Effector memory CD8-positive, alpha-beta T cell (primary cell): ENCODE results near the gene KCNA10.

Experiments
- ATAC-seq: fragments of 150-1000 bp; cut with Tn5 transposase; replicated peaks from 2 replicates; pipeline ENCODE4 v1.10.0; 2021; ENCODE audit warnings: mild to moderate bottlenecking, moderate library complexity
- DNase-seq, 3 experiments: peaks; one replicate each; pipeline ENCODE4 v3.0.0; 2021
- H3K27ac Mint-ChIP-seq, 2 donors: one replicate each; pipeline ENCODE4 v1.8.0; 2022; ENCODE audit warnings: mild to moderate bottlenecking in 2 of 2, mixed read lengths in 2 of 2, moderate library complexity in 2 of 2
- H3K27me3 Mint-ChIP-seq, 2 donors: one replicate each; pipeline ENCODE4 v1.8.0; 2022; ENCODE audit warnings: mixed read lengths in 2 of 2
- H3K36me3 Mint-ChIP-seq: one replicate; pipeline ENCODE4 v1.8.0; 2022; ENCODE audit warnings: mild to moderate bottlenecking, moderate library complexity, mixed read lengths; ENCODE audit not compliant: insufficient read depth
- H3K4me1 Mint-ChIP-seq, 2 donors: one replicate each; pipeline ENCODE4 v1.8.0; 2022; ENCODE audit warnings: low read depth in 2 of 2, mixed read lengths in 2 of 2
- H3K4me3 Mint-ChIP-seq, 2 donors: one replicate each; pipeline ENCODE4 v1.8.0; 2022; ENCODE audit warnings: mild to moderate bottlenecking in 2 of 2, mixed read lengths in 2 of 2, moderate library complexity in 2 of 2
- H3K9me3 Mint-ChIP-seq, 2 donors: one replicate each; pipeline ENCODE4 v1.8.0; 2022; ENCODE audit warnings: mixed read lengths in 2 of 2
- total RNA-seq, 9 experiments: gene quantifications; one replicate each; lab custom pipeline; 2026; lab: John Stamatoyannopoulos, UW

The KCNA10 gene
- 0 reads per million in 9 experiments for total RNA-seq

DNA sequence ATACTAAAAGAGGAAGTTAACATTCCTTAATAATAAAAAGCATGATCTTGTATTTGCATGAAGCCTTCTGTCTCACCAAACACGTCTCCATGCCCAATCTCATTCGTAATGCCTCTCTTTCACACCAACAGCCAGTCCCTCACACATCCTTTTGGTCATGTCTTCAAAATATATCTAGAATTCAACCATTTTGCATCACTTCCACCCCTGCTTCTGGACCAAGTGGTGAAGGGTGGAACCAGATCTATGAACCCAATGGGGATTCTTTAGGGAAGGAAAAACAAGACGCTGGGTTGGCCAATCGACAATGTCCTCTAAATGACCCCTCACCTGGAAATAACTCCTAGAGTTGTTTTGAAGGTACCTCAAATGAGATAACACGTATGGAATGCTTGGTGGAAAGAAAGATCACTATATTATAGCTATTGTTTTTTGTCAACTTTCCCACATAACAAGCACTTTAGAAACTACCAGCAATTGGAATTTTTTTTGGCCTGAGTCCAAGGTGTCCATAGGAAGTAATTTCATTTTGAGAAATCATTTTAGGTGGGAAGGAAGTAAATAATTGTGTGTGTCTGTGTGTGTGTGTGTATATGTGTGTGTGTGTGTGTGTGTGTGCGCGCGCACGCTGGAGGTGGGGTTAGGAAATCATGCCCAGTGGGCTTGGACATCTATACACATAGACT is at the start of gene KCNA10:
TSS of gene KCNA10 (minus strand) at position 51 of the 686 bp plus-strand sequence. CDS start 388 bp downstream, outside the sequence.
- peaks cover 23 to 44% of the 10 kb centered on the region in 2 donors for H3K27me3 Mint-ChIP-seq
- H3K9me3 Mint-ChIP-seq: no peaks in the 10 kb centered on the region
- DNase-seq: no peak
- H3K36me3 Mint-ChIP-seq: no peaks in the 10 kb centered on the region
- no peak within 1 kb of the TSS for H3K27ac Mint-ChIP-seq
- H3K4me1 Mint-ChIP-seq: no peaks in the 10 kb centered on the region
- no peak within 1 kb of the TSS for H3K4me3 Mint-ChIP-seq
- ATAC-seq: no peak

DNA sequence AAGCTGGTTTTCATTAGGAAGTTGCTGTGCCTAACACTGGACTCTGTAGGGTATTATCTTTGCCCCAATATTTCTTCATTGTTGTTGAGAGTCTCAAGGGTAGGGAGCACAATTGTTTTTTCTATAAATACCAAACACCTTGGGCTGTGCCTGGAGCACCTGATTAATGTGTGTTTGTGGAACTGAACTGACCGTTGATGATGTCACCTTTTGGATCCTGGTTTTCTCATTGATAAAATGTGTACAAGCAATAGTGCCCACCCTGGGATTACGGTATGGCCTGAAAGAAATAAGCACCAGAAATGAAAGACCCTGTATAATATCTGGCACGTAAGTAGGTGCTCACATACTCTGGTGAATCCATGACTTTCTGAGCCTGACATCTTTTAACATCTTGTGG is 47.9 kb upstream of the KCNA10 start:
- H3K4me3 Mint-ChIP-seq: no peak overlapping the region
- H3K36me3 Mint-ChIP-seq: no peaks in the 10 kb centered on the region
- peaks cover 67 to 77% of the 10 kb centered on the region in 2 donors for H3K27me3 Mint-ChIP-seq
- no peak overlapping the region for H3K27ac Mint-ChIP-seq
- DNase-seq (no peak), ATAC-seq (no peak)
- no peaks in the 10 kb centered on the region for H3K9me3 Mint-ChIP-seq
- no peaks in the 10 kb centered on the region for H3K4me1 Mint-ChIP-seq

DNA sequence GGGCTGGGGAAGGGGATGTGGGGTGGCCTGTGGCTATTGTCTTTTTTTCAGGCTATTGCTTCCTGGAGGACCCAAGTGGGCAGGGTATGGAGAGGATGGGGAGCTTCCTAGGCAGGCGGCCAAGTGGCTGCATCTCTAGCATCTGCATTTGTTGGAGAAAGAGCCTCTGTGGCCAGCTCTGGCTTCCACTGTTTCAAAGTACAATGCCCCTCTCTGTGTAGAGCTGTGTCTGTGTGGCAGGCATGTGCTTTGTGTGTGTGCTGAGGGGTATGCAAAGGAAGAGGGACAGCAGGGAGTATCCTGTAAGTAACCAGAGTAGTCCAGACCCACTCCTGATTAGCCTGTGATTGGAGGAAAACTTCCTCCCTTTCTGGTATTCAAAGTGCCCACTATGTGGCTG is 46.6 kb upstream of the KCNA10 start:
- Mint-ChIP-seq H3K9me3 (no peaks in the 10 kb centered on the region), H3K36me3 (peaks cover 3% of the 10 kb centered on the region), H3K4me1 (no peaks in the 10 kb centered on the region), H3K27ac (no peak overlapping the region), H3K27me3 (peaks cover 64% of the 10 kb centered on the region in 2 donors), H3K4me3 (no peak overlapping the region)
- ATAC-seq: no peak
- no peak for DNase-seq

DNA sequence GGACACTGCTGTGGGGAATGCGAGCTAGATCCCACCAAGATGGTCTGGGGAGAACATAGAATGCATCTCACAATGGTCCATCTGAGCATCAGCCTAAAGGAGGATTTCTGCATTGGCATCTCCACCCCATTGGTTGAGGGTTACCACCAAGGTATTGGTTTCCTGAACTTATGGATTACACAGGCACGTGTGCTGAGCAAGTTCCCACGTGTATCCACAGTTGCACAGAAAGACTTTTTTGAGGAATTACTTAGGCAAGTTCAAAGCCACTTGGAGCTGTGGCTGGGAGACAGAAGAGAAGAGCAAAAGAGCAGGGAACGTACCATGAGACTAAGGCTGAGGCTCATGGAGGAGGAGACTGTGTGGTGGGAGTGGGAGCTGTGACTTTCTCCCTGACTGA is 44.1 kb upstream of the KCNA10 start:
- H3K36me3 Mint-ChIP-seq: peaks cover 3% of the 10 kb centered on the region
- H3K9me3 Mint-ChIP-seq: no peaks in the 10 kb centered on the region
- ATAC-seq: no peak

DNA sequence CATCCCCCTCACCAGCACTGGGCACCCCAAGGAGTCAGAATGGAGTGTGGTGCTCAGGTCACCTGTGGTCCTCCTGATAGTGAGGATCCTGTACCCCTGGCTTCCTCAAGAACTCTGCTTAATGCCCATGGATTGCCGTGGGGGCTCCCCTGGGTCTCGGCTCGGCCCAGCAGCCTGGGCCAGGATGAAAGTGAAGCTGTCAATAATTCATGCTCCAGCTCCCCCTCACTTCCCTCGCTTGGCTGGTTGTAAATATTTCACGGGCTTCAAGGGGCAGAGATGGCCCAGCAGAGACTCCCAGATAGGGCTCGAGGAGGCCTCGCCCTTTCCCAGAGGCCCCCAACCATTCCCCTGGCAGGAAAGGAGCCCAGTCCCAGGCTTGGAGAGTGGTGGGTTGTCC is 42.6 kb upstream of the KCNA10 start:
- ATAC-seq (no peak), DNase-seq (no peak)
- H3K9me3 Mint-ChIP-seq: no peaks in the 10 kb centered on the region
- H3K4me1 Mint-ChIP-seq: no peaks in the 10 kb centered on the region
- H3K27ac Mint-ChIP-seq: no peak overlapping the region
- H3K4me3 Mint-ChIP-seq: no peak overlapping the region
- peaks cover 7% of the 10 kb centered on the region for H3K36me3 Mint-ChIP-seq
- H3K27me3 Mint-ChIP-seq: peaks cover 68 to 77% of the 10 kb centered on the region in 2 donors

More for the DNA sequence above, 44.1 kb upstream of the KCNA10 start:
- no peak for DNase-seq
- no peak overlapping the region for H3K27ac Mint-ChIP-seq
- H3K27me3 Mint-ChIP-seq: peaks cover 66 to 71% of the 10 kb centered on the region in 2 donors
- no peaks in the 10 kb centered on the region for H3K4me1 Mint-ChIP-seq
- no peak overlapping the region for H3K4me3 Mint-ChIP-seq

DNA sequence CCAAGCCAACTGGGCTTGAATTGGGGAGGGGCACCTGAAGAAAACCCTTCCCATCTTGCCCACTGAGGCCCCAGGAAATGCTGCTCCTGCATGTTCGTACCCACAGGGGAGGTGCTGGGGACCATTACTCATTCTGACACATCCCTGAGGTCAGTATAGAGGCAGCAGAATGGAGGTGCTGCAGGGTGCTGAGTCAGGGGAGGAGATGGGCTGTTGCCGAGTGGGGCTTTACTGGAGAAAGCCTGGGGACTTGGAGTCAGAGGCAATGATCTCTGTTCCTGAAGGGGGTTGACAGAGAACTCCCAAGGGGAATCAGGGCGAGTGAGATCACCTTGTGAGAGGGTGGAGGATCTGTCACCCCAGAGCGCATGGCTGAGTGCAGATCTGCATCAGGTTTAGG is 40.2 kb upstream of the KCNA10 start:
- Mint-ChIP-seq H3K27ac (no peak overlapping the region), H3K9me3 (no peaks in the 10 kb centered on the region), H3K36me3 (peaks cover 9% of the 10 kb centered on the region), H3K4me3 (no peak overlapping the region), H3K27me3 (peaks cover 56 to 74% of the 10 kb centered on the region in 2 donors), H3K4me1 (peaks cover 0 to 4% of the 10 kb centered on the region in 2 donors)
- DNase-seq (no peak), ATAC-seq (no peak)

DNA sequence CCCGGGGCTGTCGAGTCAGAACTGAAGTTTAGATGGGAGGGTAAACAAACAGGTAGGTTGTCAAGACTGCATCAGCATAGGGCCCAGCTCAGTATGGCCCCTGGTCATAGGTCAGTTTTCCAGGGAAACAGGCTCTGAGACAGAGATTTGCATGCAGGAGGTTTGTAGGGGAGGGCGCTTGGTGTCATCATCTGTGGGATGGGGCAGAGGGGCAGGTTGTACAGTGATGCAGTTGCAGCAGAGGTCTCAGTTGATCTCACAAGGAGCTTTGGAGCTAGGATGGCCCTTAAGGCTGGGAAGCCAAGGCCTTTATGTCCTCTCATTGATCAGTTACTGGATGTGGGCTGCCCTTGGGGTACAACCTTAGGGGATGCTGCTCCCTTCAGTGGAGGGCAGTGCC is 38.5 kb upstream of the KCNA10 start:
- ATAC-seq: no peak
- peaks cover 9% of the 10 kb centered on the region for H3K36me3 Mint-ChIP-seq
- no peak overlapping the region for H3K27ac Mint-ChIP-seq
- H3K4me1 Mint-ChIP-seq: peaks cover 0 to 4% of the 10 kb centered on the region in 2 donors
- H3K4me3 Mint-ChIP-seq: no peak overlapping the region
- peaks cover 53 to 72% of the 10 kb centered on the region in 2 donors for H3K27me3 Mint-ChIP-seq
- no peaks in the 10 kb centered on the region for H3K9me3 Mint-ChIP-seq
- DNase-seq: no peak

DNA sequence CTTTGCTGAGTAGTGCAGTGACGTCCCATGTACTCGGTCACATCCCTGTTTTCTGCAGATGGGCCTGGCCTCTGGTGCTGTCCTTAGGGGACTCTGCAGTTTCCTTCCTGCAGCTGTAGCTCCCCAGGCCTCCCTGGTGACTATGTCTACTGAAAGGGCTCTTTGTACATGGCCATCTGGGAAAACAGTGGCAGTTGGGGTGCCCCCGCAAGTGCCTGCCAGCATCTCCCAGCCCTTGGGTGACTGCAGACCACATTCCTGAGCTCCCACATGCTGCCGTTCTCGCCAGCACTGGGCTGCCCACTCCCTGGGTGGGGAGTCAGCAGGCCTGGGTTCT is 37.5 kb upstream of the KCNA10 start:
- Mint-ChIP-seq H3K4me3 (no peak overlapping the region), H3K9me3 (no peaks in the 10 kb centered on the region), H3K36me3 (peaks cover 9% of the 10 kb centered on the region), H3K27me3 (peaks cover 52 to 78% of the 10 kb centered on the region in 2 donors), H3K4me1 (peaks cover 0 to 4% of the 10 kb centered on the region in 2 donors), H3K27ac (no peak overlapping the region)
- ATAC-seq: no peak
- no peak for DNase-seq

DNA sequence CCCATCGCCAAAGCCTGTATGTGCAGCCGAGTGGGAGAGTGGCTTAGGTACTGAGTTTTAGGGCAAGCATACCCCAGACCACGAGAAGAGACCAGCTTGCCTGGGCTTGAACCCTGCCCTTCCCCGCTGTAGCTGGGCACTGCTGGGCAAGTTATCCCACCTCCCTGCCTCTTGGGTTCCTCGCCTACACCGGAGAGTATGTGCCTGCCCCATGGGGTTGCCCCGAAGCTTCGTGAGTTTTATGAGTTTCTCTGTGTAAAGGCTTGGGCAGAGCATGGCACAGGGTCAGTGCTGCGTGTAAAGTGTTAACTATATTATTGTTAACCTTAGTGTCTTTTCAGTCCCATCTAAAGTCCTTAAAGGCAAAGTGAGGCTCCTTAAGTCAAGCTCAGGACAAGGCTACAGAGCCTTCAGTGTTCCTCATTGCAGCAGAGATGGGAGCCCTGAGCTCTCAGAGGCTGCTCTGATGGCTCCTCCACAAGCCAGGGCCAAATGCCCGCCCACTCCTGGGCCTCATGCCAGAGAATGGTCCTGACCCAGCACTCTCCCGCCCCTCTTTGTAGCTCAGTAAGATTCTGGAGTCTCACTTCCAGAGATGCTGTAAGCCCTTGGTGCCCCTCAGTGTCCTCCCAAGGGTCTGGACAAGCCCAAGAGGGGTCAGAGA is 37.0 kb upstream of the KCNA10 start:
- no peak overlapping the region for H3K4me3 Mint-ChIP-seq
- H3K27me3 Mint-ChIP-seq: peaks cover 52 to 83% of the 10 kb centered on the region in 2 donors
- no peak overlapping the region for H3K27ac Mint-ChIP-seq
- peaks cover 8% of the 10 kb centered on the region for H3K36me3 Mint-ChIP-seq
- no peaks in the 10 kb centered on the region for H3K9me3 Mint-ChIP-seq
- H3K4me1 Mint-ChIP-seq: peaks cover 0 to 4% of the 10 kb centered on the region in 2 donors
- DNase-seq: no peak
- no peak for ATAC-seq

DNA sequence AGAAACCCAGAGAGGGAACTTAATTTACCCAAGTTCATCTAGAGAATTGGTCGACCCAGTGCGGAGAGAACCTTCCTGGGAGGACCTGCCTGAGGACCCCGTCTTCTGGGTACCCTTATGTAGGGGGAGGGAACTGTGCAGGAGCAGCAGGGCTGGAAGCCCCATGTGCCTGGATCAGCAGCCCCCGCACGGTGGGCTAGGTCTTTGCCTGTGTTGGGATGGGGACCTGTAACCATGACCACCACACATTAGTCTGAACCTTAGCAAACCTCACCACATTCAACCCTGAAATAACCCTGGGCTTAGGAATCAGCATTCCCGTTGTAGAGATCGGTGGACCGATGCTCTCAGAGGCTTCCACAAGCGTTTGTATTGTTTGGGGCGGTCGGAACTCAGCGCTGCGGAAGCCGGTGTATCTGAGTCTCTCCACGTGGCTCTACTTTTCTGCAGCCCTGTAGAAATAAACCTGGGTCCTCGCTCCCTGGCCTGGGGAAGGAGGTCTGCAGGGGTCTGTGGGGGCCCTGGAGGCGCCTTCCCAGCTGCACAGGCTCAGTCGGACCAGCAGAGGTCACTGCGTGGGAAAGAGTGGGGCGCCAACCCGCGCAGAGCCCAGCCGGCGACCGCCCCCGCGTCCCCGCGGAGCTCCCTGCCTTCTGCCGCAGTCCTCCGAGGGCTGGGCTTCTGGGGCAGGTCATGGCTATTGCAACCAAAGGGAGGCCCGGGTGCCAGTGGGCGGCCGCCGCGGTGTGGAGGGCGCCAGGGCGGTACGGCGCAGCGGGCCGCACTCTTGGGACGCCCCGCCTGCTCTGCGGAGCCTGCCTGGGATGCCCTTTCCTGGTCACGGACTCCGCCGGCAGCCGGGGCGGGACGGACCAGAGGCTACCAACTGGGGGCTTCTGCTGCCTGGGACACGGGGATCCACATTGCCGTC is 36.2 kb upstream of the KCNA10 start:
- DNase-seq (peak; percentile 34 to 44 (median 41)), ATAC-seq (peak; percentile 91)
- peak overlapping the region; percentile 37 to 46 for H3K4me3 Mint-ChIP-seq
- no peak overlapping the region for H3K27ac Mint-ChIP-seq
- peaks cover 56 to 91% of the 10 kb centered on the region in 2 donors for H3K27me3 Mint-ChIP-seq
- H3K4me1 Mint-ChIP-seq: peaks cover 0 to 4% of the 10 kb centered on the region in 2 donors
- H3K36me3 Mint-ChIP-seq: peaks cover 9% of the 10 kb centered on the region
- H3K9me3 Mint-ChIP-seq: no peaks in the 10 kb centered on the region

DNA sequence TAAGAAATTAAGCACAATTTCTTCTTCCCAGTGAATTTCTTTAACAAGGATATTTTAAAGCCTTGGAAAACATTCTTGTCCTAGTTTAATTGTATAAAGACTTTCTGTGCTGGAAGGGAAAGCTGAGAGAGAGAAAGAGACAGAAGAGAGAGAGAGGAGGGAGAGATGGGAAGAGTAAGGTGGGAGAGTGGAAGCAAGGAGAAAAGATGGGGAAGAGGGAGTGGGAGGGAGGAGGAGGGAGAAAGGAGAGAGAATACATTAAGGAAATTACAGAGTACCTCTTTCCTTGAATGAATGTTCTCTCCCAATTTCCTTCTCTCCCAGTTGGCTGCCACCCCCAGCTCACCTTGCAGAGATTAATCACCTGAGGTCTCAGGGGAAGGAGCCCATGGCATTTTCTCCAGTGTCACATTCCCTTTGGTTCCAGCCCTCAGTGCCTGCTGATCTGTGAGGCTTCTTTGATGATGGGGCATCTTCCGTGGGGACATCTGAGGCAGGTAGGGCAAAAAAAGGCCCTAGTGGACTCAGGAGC is 32.4 kb upstream of the KCNA10 start:
- Mint-ChIP-seq H3K36me3 (peaks cover 3% of the 10 kb centered on the region), H3K27ac (no peak overlapping the region), H3K9me3 (no peaks in the 10 kb centered on the region), H3K4me3 (no peak overlapping the region), H3K27me3 (peaks cover 59 to 89% of the 10 kb centered on the region in 2 donors), H3K4me1 (peaks cover 0 to 4% of the 10 kb centered on the region in 2 donors)
- DNase-seq (no peak), ATAC-seq (no peak)

DNA sequence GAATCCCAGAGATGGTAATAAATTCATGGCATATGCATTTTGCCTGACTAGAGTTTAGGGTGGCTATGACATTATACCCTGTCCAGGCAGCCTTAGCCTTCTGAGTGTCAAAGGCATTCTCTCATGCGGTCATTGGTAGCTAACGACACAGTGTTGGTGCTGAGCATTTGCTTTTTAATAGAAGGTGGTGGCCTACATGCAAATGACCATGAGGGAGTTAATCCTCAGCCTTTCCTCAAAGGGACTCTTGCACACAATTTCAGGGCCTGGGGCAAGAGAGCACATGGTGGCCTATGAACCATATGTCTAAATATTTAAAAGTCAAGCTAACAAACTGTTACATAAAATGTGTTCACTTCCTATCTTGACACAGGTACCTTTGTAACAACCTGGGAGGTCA is 30.9 kb upstream of the KCNA10 start:
- Mint-ChIP-seq H3K27me3 (peaks cover 70 to 89% of the 10 kb centered on the region in 2 donors), H3K27ac (no peak overlapping the region), H3K9me3 (no peaks in the 10 kb centered on the region), H3K4me3 (no peak overlapping the region), H3K36me3 (peaks cover 3% of the 10 kb centered on the region), H3K4me1 (peaks cover 0 to under 1% of the 10 kb centered on the region in 2 donors)
- DNase-seq (no peak), ATAC-seq (no peak)

DNA sequence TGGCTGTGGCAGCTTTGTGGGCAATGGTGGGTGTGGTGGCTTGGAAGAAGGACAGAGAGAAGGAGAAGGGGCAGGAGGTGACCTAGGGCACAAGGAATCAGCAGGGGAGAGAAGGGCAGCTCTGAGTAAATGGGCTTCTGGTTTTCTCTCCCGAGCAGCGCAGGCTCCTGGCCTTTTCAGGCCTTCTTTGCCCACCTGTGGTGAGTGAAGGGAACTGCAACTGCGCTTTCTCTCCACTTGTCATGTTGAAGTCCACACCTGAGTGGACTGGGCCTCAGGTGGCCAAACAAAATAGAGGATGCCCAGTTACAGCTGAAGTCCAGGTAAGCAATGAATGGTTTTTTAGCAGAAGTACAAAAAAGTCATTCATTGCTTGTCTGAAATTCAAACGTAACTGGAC is 29.4 kb upstream of the KCNA10 start:
- no peak for ATAC-seq
- no peak overlapping the region for H3K27ac Mint-ChIP-seq
- H3K9me3 Mint-ChIP-seq: no peaks in the 10 kb centered on the region
- no peaks in the 10 kb centered on the region for H3K4me1 Mint-ChIP-seq
- H3K36me3 Mint-ChIP-seq: peaks cover 3% of the 10 kb centered on the region
- no peak for DNase-seq
- no peak overlapping the region for H3K4me3 Mint-ChIP-seq
- H3K27me3 Mint-ChIP-seq: peaks cover 61 to 89% of the 10 kb centered on the region in 2 donors
